Hepatocyte (in vitro differentiated cells): ENCODE results near the gene ZMYND8. TPM values are rescaled to one million over a fixed set of nuclear protein-coding genes. Genes with fewer than 3 reads are reported as not detected.
"Not testable (repeated sequence)": the region's sequence is repeated elsewhere in the genome, so short reads cannot be mapped to it uniquely, and the experiment has no call there.

ENCODE experiments used
- DNase-seq: peaks from one replicate; pipeline ENCODE4 v3.0.0-alpha.2; 2016; ENCODE audit warnings: low spot score
- H2AFZ ChIP-seq: fragments of 200-600 bp; sonication (generic); 2 replicates; pipeline ENCODE4 v1.6.0; 2016; ENCODE audit warnings: antibody characterized with exemption, mild to moderate bottlenecking
- H3K27ac ChIP-seq: fragments of 200-600 bp; sonication (generic); 2 replicates; pipeline ENCODE4 v1.5.1; 2016; ENCODE audit warnings: mild to moderate bottlenecking
- H3K27me3 ChIP-seq: fragments of 200-600 bp; sonication (generic); 2 replicates; pipeline ENCODE4 v1.6.1; 2016
- H3K36me3 ChIP-seq: fragments of 200-600 bp; sonication (generic); replicated peaks from 2 replicates; pipeline ENCODE4 v1.5.1; 2016; ENCODE audit warnings: low read depth; ENCODE audit not compliant: insufficient read depth
- H3K4me1 ChIP-seq: fragments of 200-600 bp; sonication (generic); 2 replicates; pipeline ENCODE4 v1.5.1; 2016; ENCODE audit warnings: mild to moderate bottlenecking, moderate library complexity; ENCODE audit not compliant: insufficient read depth
- H3K4me2 ChIP-seq: fragments of 200-600 bp; sonication (generic); 2 replicates; pipeline ENCODE4 v1.6.0; 2016
- H3K4me3 ChIP-seq: fragments of 200-600 bp; sonication (generic); 2 replicates; pipeline ENCODE4 v1.5.1; 2016; ENCODE audit warnings: mild to moderate bottlenecking
- H3K79me2 ChIP-seq: fragments of 200-600 bp; sonication (generic); 2 replicates; pipeline ENCODE4 v1.6.0; 2017; ENCODE audit warnings: mild to moderate bottlenecking
- H3K9me2 ChIP-seq: fragments of 200-600 bp; sonication (generic); replicated peaks from 2 replicates; pipeline ENCODE4 v1.6.0; 2017; ENCODE audit warnings: mild to moderate bottlenecking; ENCODE audit not compliant: insufficient read depth
- H3K9me3 ChIP-seq: fragments of 200-600 bp; sonication (generic); 2 replicates; pipeline ENCODE4 v1.5.1; 2016; ENCODE audit warnings: low read depth, mild to moderate bottlenecking
- H4K20me1 ChIP-seq: fragments of 200-600 bp; sonication (generic); 2 replicates; pipeline ENCODE4 v1.6.0; 2016; ENCODE audit warnings: mild to moderate bottlenecking; ENCODE audit not compliant: insufficient read depth, poor library complexity, severe bottlenecking
- EZH2 ChIP-seq: fragments of 200-600 bp; sonication (generic); IDR thresholded peaks from 2 replicates; pipeline ENCODE4 v1.6.1; 2016; ENCODE audit warnings: antibody characterized with exemption, mild to moderate bottlenecking, borderline replicate concordance
- EZH2phosphoT487 ChIP-seq: fragments of 200-600 bp; sonication (generic); IDR thresholded peaks from one replicate; pipeline ENCODE4 v1.6.1; 2018; ENCODE audit warnings: antibody characterized with exemption, mild to moderate bottlenecking, low read depth, moderate library complexity; ENCODE audit not compliant: unreplicated experiment, severe bottlenecking
- WGBS: methylation state at CpG from one replicate; pipeline ENCODE4 v1.1.6; 2016; ENCODE audit warnings: low lambda C conversion rate; ENCODE audit errors: missing lambda C conversion rate; 5-methylcytosine and 5-hydroxymethylcytosine counted together
- polyA plus RNA-seq: library from polyadenylated mRNA; unstranded; fragments of >200 nt; fragmentation: Nextera tagmentation; extraction: Ambion mirVana; gene quantifications from 2 replicates; pipeline ENCODE4 v1.2.1, GENCODE V29; 2016
- total RNA-seq: library from RNA; depleted of rRNA; stranded (reverse); fragments of >200 nt; gene quantifications from 2 replicates; pipeline ENCODE4 v1.2.3, GENCODE V29; 2014
- TF ChIP-seq, protein P1 (sequence below): fragments of 200-600 bp; sonication (generic); IDR thresholded peaks from 2 replicates; pipeline ENCODE4 v1.5.1; 2016; ENCODE audit warnings: antibody characterized with exemption, mild to moderate bottlenecking; ENCODE audit not compliant: poor library complexity

The ZMYND8 gene
- total and polyA plus RNA-seq, 2 experiments from 2014 or later = 30.3 to 34.3 TPM

DNA sequence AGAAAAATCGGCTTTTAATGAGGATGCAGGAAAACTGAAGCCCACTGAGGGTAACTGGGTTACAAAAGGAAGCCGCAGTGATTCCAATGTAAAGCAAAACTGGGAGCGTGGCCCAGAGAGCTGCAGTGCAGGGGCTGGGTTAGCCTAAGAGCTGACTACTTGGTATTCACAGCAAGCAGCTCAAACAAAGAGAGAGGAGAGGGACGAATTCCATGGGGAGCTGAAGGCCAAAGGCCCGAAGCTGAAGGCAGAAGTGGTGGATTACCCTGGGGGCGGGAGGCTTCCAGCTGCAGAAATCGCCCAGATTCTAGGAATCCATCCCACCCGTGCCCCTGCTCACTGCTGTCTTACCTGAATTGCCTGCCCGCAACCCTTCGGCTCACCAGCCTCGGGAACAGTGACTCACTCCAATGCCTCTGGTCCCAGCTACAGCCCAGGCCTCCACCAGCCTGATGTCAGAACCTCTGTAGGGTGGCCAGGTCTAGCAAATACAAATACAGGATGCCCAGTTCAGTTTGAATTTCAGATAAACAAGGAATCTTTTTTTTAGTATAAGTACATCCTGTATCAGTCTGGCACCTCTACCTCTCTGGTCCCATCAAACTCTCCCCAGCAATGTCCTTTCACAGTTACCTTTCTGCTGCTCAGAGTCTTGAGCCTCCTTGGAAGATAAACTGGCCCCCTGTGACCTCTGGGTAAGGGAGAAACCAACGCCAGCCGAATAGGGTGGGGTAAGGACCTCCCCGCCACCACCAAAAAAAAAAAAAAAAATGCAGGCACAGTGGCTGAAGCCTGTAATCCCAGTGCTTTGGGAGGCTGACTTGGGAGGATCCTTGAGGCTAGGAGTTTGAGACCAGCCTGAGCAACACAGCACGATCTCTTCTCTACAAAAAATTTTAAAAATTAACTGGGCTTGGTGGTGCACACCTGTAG, 14.6 kb upstream of the ZMYND8 start:
- Histone ChIP-seq H3K79me2 (no peaks in the 10 kb centered on the region), H3K9me3 (no peaks in the 10 kb centered on the region), H3K4me3 (no peak overlapping the region), H3K27ac (no peak overlapping the region), H3K36me3 (no peaks in the 10 kb centered on the region), H4K20me1 (no peaks in the 10 kb centered on the region), H2AFZ (no peak overlapping the region), H3K9me2 (no peaks in the 10 kb centered on the region), H3K27me3 (no peaks in the 10 kb centered on the region), H3K4me2 (no peak overlapping the region), H3K4me1 (peaks cover 11% of the 10 kb centered on the region)
- 78% methylated on average over 15 of the region's 15 CpGs for WGBS
- DNase-seq = no peak
- TF ChIP-seq EZH2phosphoT487 (no peak), EZH2 (no peak)
- TF ChIP-seq, protein P1, sequence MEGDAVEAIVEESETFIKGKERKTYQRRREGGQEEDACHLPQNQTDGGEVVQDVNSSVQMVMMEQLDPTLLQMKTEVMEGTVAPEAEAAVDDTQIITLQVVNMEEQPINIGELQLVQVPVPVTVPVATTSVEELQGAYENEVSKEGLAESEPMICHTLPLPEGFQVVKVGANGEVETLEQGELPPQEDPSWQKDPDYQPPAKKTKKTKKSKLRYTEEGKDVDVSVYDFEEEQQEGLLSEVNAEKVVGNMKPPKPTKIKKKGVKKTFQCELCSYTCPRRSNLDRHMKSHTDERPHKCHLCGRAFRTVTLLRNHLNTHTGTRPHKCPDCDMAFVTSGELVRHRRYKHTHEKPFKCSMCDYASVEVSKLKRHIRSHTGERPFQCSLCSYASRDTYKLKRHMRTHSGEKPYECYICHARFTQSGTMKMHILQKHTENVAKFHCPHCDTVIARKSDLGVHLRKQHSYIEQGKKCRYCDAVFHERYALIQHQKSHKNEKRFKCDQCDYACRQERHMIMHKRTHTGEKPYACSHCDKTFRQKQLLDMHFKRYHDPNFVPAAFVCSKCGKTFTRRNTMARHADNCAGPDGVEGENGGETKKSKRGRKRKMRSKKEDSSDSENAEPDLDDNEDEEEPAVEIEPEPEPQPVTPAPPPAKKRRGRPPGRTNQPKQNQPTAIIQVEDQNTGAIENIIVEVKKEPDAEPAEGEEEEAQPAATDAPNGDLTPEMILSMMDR = no peak

DNA sequence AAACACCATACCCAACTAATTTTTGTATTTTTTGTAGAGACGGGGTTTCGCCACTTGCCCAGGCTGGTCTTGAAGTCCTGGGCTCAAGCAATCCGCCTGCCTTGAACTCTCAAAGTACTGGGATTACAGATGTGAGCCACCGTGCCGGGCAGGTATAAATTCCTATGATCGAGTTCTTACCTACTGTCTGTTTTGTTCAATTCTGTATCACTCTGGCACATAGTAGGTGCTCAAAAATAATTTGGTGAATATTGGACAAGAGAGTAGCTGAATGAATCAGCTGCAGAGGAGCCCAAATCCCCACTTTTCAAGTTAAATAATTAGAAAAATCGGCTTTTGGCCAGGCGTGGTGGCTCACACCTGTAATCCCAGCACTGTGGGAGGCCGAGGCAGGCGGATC, 13.7 kb upstream of the ZMYND8 start:
- 99% methylated on average over 10 of the region's 10 CpGs for WGBS
- H3K27ac ChIP-seq = no peak overlapping the region
- H3K4me1 ChIP-seq = peaks cover 11% of the 10 kb centered on the region
- no peak for DNase-seq
- H3K4me2 ChIP-seq = no peak overlapping the region
- no peaks in the 10 kb centered on the region for H4K20me1 ChIP-seq
- no peak overlapping the region for H3K4me3 ChIP-seq
- no peaks in the 10 kb centered on the region for H3K9me2 ChIP-seq
- no peaks in the 10 kb centered on the region for H3K79me2 ChIP-seq
- H3K9me3 ChIP-seq = no peaks in the 10 kb centered on the region
- H3K27me3 ChIP-seq = no peaks in the 10 kb centered on the region
- no peaks in the 10 kb centered on the region for H3K36me3 ChIP-seq
- no peak for TF ChIP-seq EZH2phosphoT487
- no peak for TF ChIP-seq EZH2
- TF ChIP-seq, protein P1 = no peak
- H2AFZ ChIP-seq = no peak overlapping the region

DNA sequence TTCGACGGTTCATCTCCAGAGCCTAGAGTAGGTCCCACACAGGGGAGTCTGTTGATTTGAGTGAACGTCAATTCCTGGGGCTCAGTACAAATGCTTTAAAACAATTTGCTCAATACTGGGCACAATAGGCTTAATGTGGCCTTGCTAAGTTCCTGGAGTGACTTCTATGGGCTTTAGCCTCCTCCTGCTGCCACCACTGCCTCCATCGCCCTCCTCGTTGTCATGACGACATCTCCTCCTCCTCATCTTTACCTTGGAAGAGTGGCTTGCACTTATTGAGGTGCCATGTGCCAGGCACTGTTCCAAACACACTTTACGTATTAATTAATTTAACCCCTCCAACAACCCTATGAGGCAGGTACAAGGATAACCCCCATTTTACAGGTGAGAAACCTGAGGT, 11.8 kb upstream of the ZMYND8 start:
- H3K79me2 ChIP-seq = no peaks in the 10 kb centered on the region
- no peak overlapping the region for H3K4me3 ChIP-seq
- no peak overlapping the region for H3K4me2 ChIP-seq
- no peak for DNase-seq
- TF ChIP-seq EZH2phosphoT487 = no peak
- no peak for TF ChIP-seq EZH2
- TF ChIP-seq, protein P1 = no peak
- H3K9me2 ChIP-seq = no peaks in the 10 kb centered on the region
- no peak overlapping the region for H2AFZ ChIP-seq
- no peaks in the 10 kb centered on the region for H3K9me3 ChIP-seq
- no peaks in the 10 kb centered on the region for H4K20me1 ChIP-seq
- 84% methylated on average over 7 of the region's 7 CpGs for WGBS
- H3K4me1 ChIP-seq = peaks cover 11% of the 10 kb centered on the region
- no peak overlapping the region for H3K27ac ChIP-seq
- H3K36me3 ChIP-seq = no peaks in the 10 kb centered on the region
- no peaks in the 10 kb centered on the region for H3K27me3 ChIP-seq

DNA sequence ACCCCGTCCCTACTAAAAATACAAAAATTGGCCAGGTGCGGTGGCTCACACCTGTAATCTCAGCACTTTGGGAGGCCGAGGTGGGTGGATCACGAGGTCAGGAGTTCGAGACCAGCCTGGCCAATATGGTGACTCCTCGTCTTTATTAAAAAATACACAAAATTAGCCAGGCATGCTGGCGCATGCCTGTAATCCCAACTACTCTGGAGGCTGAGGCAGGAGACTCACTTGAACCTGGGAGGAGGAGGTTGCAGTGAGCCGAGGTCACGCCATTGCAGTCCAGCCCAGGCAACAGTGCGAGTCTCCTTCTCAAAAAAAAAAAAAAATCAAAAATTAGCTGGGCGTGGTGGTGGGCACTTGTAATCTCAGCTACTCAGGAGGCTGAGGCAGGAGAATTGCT, 9.8 kb upstream of the ZMYND8 start:
- H3K9me3 ChIP-seq, H2AFZ ChIP-seq, H3K27me3 ChIP-seq, H3K4me3 ChIP-seq, H3K79me2 ChIP-seq, H3K4me1 ChIP-seq, H3K4me2 ChIP-seq, H4K20me1 ChIP-seq, H3K9me2 ChIP-seq, DNase-seq, H3K27ac ChIP-seq, H3K36me3 ChIP-seq: not testable (repeated sequence)
- WGBS = 97% methylated on average over 11 of the region's 11 CpGs
